PC-3 (cell line): Measurements from ENCODE around the gene TRAPPC2L. TPM values are rescaled to one million over a fixed set of nuclear protein-coding genes. Genes with fewer than 3 reads are reported as not detected.

Experiments used
- ATAC-seq: fragments of 200-7000 bp; cut with Tn5 transposase; 2 replicates; pipeline ENCODE4 v1.9.1; 2020; ENCODE audit warnings: mild to moderate bottlenecking, moderate library complexity
- BruUV-seq: library from RNA; stranded (reverse); fragments of 400-500 nt; replicated peaks from 2 replicates; lab custom pipeline; 2021; lab: Mats Ljungman, UMichigan
- CTCF ChIA-PET: fragments of 300-600 bp; sonication (Branson Sonifier 250); formaldehyde crosslinking; loops from one replicate; lab custom pipeline; 2022; ENCODE audit warnings: antibody characterized with exemption; lab: Charles Lee
- POLR2A ChIA-PET: fragments of 300-600 bp; sonication (Branson Sonifier 250); formaldehyde crosslinking; loops from one replicate; lab custom pipeline; 2022; ENCODE audit warnings: antibody characterized with exemption; ENCODE audit not compliant: unreplicated experiment; lab: Charles Lee
- DNase-seq: peaks from one replicate; pipeline ENCODE4 v3.0.0-alpha.2; 2015
- H2AFZ ChIP-seq: fragments of 300-600 bp; sonication (generic); 2 replicates; pipeline ENCODE4 v1.6.0; 2016; ENCODE audit warnings: antibody characterized with exemption, low read length
- H3F3A ChIP-seq: fragments of 300-600 bp; sonication (generic); one replicate; pipeline ENCODE4 v1.6.0; 2017; ENCODE audit warnings: antibody characterized with exemption, low read length, control low read depth, mild to moderate bottlenecking; ENCODE audit not compliant: unreplicated experiment
- H3K27ac ChIP-seq: fragments of 300-600 bp; sonication (generic); 2 replicates; pipeline ENCODE4 v1.5.1; 2016; ENCODE audit warnings: mild to moderate bottlenecking, low read length
- H3K27me3 ChIP-seq: fragments of 300-600 bp; sonication (generic); 2 replicates; pipeline ENCODE4 v1.6.1; 2016; ENCODE audit warnings: low read length, mixed read lengths
- H3K36me3 ChIP-seq: fragments of 300-600 bp; sonication (generic); 2 replicates; pipeline ENCODE4 v1.6.1; 2016; ENCODE audit warnings: low read depth, mixed run types, low read length, mixed read lengths
- H3K4me1 ChIP-seq: fragments of 300-600 bp; sonication (generic); 2 replicates; pipeline ENCODE4 v1.5.1; 2016; ENCODE audit warnings: low read length; ENCODE audit not compliant: insufficient read depth
- H3K4me2 ChIP-seq: fragments of 300-600 bp; sonication (generic); 2 replicates; pipeline ENCODE4 v1.6.0; 2016; ENCODE audit warnings: low read length
- H3K4me3 ChIP-seq: fragments of 300-600 bp; sonication (generic); 2 replicates; pipeline ENCODE4 v1.5.1; 2016; ENCODE audit warnings: mild to moderate bottlenecking, low read length, mixed read lengths
- H3K79me2 ChIP-seq: fragments of 300-600 bp; sonication (generic); 2 replicates; pipeline ENCODE4 v1.6.1; 2017; ENCODE audit warnings: low read length, mixed read lengths
- H3K9ac ChIP-seq: fragments of 300-600 bp; sonication (generic); 2 replicates; pipeline ENCODE4 v1.6.0; 2016; ENCODE audit warnings: mild to moderate bottlenecking, low read length
- H3K9me2 ChIP-seq: fragments of 300-600 bp; sonication (generic); replicated peaks from 2 replicates; pipeline ENCODE4 v1.6.1; 2016; ENCODE audit warnings: mixed run types, low read length, mixed read lengths
- H3K9me3 ChIP-seq: fragments of 300-600 bp; sonication (generic); 2 replicates; pipeline ENCODE4 v1.6.1; 2016; ENCODE audit warnings: low read length, mixed read lengths
- H4K20me1 ChIP-seq: fragments of 300-600 bp; sonication (generic); 2 replicates; pipeline ENCODE4 v1.6.1; 2016; ENCODE audit warnings: low read length, mixed read lengths
- EZH2 ChIP-seq: fragments of 300-600 bp; sonication (generic); IDR thresholded peaks from one replicate; pipeline ENCODE4 v1.6.1; 2017; ENCODE audit warnings: antibody characterized with exemption, mild to moderate bottlenecking, low read length; ENCODE audit not compliant: unreplicated experiment
- EZH2phosphoT487 ChIP-seq: fragments of 300-600 bp; sonication (generic); IDR thresholded peaks from 2 replicates; pipeline ENCODE4 v1.6.1; 2018; ENCODE audit warnings: mild to moderate bottlenecking, antibody characterized with exemption, low read length, borderline replicate concordance
- intact Hi-C: fragments of 100-400 bp; cut with micrococcal nuclease; formaldehyde crosslinking; loops from 2 replicates; pipeline ENCODE4 v1.9.0; 2023
- total RNA-seq: library from RNA; depleted of rRNA; stranded (reverse); fragments of >200 nt; gene quantifications from 2 replicates; pipeline ENCODE4 v1.2.3, GENCODE V29; 2014
- TF ChIP-seq, protein P1 (sequence below): fragments of 300-600 bp; sonication (generic); conservative IDR thresholded peaks from 2 replicates; pipeline ENCODE4 v1.5.1; 2017; ENCODE audit warnings: antibody characterized with exemption, low read depth, mild to moderate bottlenecking, low read length

Gene TRAPPC2L
- total RNA-seq, 1 experiment from 2014 or later, result 77.5 TPM

GRCh38 chr16:88830783-88831182, 26.1 kb upstream of the TRAPPC2L start:
- ATAC-seq (no peak), DNase-seq (no peak)
- Histone ChIP-seq H3K36me3 (no peaks in the 10 kb centered on the region), H3K27ac (no peak overlapping the region), H3F3A (no peaks in the 10 kb centered on the region), H4K20me1 (no peaks in the 10 kb centered on the region), H2AFZ (no peak overlapping the region), H3K4me3 (no peak overlapping the region), H3K4me1 (no peaks in the 10 kb centered on the region), H3K27me3 (no peaks in the 10 kb centered on the region), H3K9ac (no peak overlapping the region), H3K9me2 (no peaks in the 10 kb centered on the region), H3K79me2 (no peaks in the 10 kb centered on the region), H3K9me3 (no peaks in the 10 kb centered on the region), H3K4me2 (no peak overlapping the region)
- no peak for TF ChIP-seq EZH2phosphoT487
- CTCF ChIA-PET, result no interaction called here
- POLR2A ChIA-PET, result no interaction called here
- BruUV-seq, result no TSS peak
- intact Hi-C loops, result no loop called here

DNA sequence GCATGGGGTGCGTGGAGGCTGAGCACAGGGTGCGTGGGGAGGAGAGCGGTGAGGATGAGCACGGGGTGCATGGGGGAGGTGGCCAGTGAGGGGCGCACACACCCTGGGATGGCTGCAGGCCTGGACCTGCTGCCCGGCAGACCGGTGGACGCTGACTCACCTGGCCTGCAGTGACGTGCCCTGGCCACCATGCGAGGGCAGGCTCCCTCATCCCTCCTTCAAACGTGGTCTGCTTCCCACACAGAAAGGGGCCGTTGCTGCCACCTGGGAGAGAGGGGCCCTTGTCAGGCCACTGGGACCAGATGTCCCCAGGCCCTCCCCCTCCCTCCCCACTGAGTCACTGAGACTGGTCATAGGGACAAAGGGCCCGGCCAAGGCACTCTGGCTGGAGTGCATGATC, 25.1 kb upstream of the TRAPPC2L start:
- H4K20me1 ChIP-seq, result no peaks in the 10 kb centered on the region
- DNase-seq (no peak), ATAC-seq (peak; percentile 75)
- POLR2A ChIA-PET, result no interaction called here
- H3K9me2 ChIP-seq, result no peaks in the 10 kb centered on the region
- H2AFZ ChIP-seq, result no peak overlapping the region
- no TSS peak for BruUV-seq
- no peak overlapping the region for H3K4me3 ChIP-seq
- CTCF ChIA-PET, result no interaction called here
- no peaks in the 10 kb centered on the region for H3K36me3 ChIP-seq
- no peaks in the 10 kb centered on the region for H3K9me3 ChIP-seq
- TF ChIP-seq, protein P1, sequence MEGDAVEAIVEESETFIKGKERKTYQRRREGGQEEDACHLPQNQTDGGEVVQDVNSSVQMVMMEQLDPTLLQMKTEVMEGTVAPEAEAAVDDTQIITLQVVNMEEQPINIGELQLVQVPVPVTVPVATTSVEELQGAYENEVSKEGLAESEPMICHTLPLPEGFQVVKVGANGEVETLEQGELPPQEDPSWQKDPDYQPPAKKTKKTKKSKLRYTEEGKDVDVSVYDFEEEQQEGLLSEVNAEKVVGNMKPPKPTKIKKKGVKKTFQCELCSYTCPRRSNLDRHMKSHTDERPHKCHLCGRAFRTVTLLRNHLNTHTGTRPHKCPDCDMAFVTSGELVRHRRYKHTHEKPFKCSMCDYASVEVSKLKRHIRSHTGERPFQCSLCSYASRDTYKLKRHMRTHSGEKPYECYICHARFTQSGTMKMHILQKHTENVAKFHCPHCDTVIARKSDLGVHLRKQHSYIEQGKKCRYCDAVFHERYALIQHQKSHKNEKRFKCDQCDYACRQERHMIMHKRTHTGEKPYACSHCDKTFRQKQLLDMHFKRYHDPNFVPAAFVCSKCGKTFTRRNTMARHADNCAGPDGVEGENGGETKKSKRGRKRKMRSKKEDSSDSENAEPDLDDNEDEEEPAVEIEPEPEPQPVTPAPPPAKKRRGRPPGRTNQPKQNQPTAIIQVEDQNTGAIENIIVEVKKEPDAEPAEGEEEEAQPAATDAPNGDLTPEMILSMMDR, result no peak
- TF ChIP-seq EZH2 (no peak), EZH2phosphoT487 (no peak)
- H3K27ac ChIP-seq, result no peak overlapping the region
- no peak overlapping the region for H3K4me2 ChIP-seq
- no peaks in the 10 kb centered on the region for H3K79me2 ChIP-seq
- no peaks in the 10 kb centered on the region for H3F3A ChIP-seq
- H3K4me1 ChIP-seq, result no peaks in the 10 kb centered on the region
- intact Hi-C loops, result no loop called here
- H3K9ac ChIP-seq, result no peak overlapping the region
- no peaks in the 10 kb centered on the region for H3K27me3 ChIP-seq

DNA sequence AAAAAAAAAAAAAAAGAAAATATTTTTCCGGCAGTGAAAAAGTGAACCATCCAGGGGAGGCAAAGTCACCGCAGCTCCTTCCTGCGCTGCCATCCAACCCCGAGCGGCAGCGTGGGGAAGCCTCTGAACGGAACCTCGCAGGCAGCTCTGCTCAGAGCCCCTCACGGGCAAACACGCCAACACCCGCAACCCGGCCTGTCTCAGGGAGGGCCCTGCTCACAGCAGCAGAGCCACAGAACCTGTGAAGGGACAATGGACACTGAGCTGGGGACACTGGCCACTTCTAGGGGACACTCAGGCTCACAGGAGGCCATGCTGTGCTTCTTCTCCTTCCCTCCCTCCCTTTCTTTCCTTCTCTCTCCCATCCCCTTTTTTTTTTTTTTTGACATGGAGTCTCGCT, 23.8 kb upstream of the TRAPPC2L start:
- TF ChIP-seq EZH2 (no peak), EZH2phosphoT487 (no peak)
- TF ChIP-seq, protein P1, result no peak
- H3K4me3 ChIP-seq, result no peak overlapping the region
- POLR2A ChIA-PET, result no interaction called here
- no peak for ATAC-seq
- H3K4me2 ChIP-seq, result no peak overlapping the region
- no peaks in the 10 kb centered on the region for H3K9me2 ChIP-seq
- H3K27ac ChIP-seq, result no peak overlapping the region
- H3K9ac ChIP-seq, result no peak overlapping the region
- no peaks in the 10 kb centered on the region for H3K36me3 ChIP-seq
- CTCF ChIA-PET, result no interaction called here
- H2AFZ ChIP-seq, result no peak overlapping the region
- H3K4me1 ChIP-seq, result no peaks in the 10 kb centered on the region
- DNase-seq, result no peak
- H4K20me1 ChIP-seq, result no peaks in the 10 kb centered on the region
- no peaks in the 10 kb centered on the region for H3K27me3 ChIP-seq
- BruUV-seq, result no TSS peak
- H3K9me3 ChIP-seq, result no peaks in the 10 kb centered on the region
- H3F3A ChIP-seq, result no peaks in the 10 kb centered on the region
- H3K79me2 ChIP-seq, result no peaks in the 10 kb centered on the region
- intact Hi-C loops, result no loop called here
